PC-9 (cell line): ENCODE results near the gene KATNB1. TPM values are rescaled to one million over a fixed set of nuclear protein-coding genes. Genes with fewer than 3 reads are reported as not detected.
"Not testable (repeated sequence)": the region's sequence is repeated elsewhere in the genome, so short reads cannot be mapped to it uniquely, and the experiment has no call there.

Source experiments
- BruUV-seq: library from RNA; stranded (reverse); fragments of 400-500 nt; replicated peaks from 2 replicates; lab custom pipeline; 2021; lab: Mats Ljungman, UMichigan
- CTCF ChIA-PET: fragments of 300-600 bp; sonication (Branson Sonifier 250); formaldehyde crosslinking; loops from one replicate; lab custom pipeline; 2022; ENCODE audit warnings: antibody characterized with exemption; lab: Charles Lee
- POLR2A ChIA-PET: fragments of 300-600 bp; sonication (Branson Sonifier 250); formaldehyde crosslinking; loops from one replicate; lab custom pipeline; 2022; ENCODE audit warnings: antibody characterized with exemption; ENCODE audit not compliant: unreplicated experiment; lab: Charles Lee
- DNase-seq, 2 experiments: peaks; one replicate each; pipeline versions ENCODE4 v3.0.0 to v3.0.0-alpha.2; 2015 to 2022; ENCODE audit warnings: mixed read lengths in 1 of 2
- H2AFZ ChIP-seq: fragments of 200-600 bp; sonication (generic); 2 replicates; pipeline ENCODE4 v1.8.1; 2017; ENCODE audit warnings: antibody characterized with exemption
- H3F3A ChIP-seq: fragments of 200-600 bp; sonication (generic); 2 replicates; pipeline ENCODE4 v1.8.1; 2017; ENCODE audit warnings: antibody characterized with exemption, mild to moderate bottlenecking, low read depth; ENCODE audit not compliant: insufficient read depth
- H3K27ac ChIP-seq: fragments of 200-600 bp; sonication (generic); 2 replicates; pipeline ENCODE4 v1.6.1; 2016; ENCODE audit warnings: mixed run types
- H3K27me3 ChIP-seq: fragments of 200-600 bp; sonication (generic); 2 replicates; pipeline ENCODE4 v1.6.1; 2016; ENCODE audit warnings: low read depth, mixed run types; ENCODE audit not compliant: insufficient read depth
- H3K36me3 ChIP-seq: fragments of 200-600 bp; sonication (generic); 2 replicates; pipeline ENCODE4 v1.6.1; 2016; ENCODE audit warnings: low read depth, mixed run types
- H3K4me1 ChIP-seq: fragments of 200-600 bp; sonication (generic); replicated peaks from 2 replicates; pipeline ENCODE4 v1.6.1; 2016; ENCODE audit warnings: mixed run types; ENCODE audit not compliant: insufficient read depth
- H3K4me2 ChIP-seq: fragments of 200-600 bp; sonication (generic); 2 replicates; pipeline ENCODE4 v1.6.1; 2017; ENCODE audit warnings: mixed run types
- H3K4me3 ChIP-seq: fragments of 200-600 bp; sonication (generic); 2 replicates; pipeline ENCODE4 v1.6.1; 2016; ENCODE audit warnings: mixed run types
- H3K79me2 ChIP-seq: fragments of 200-600 bp; sonication (generic); 2 replicates; pipeline ENCODE4 v1.6.1; 2017; ENCODE audit warnings: low read depth, mixed run types
- H3K9me2 ChIP-seq: fragments of 200-600 bp; sonication (generic); 2 replicates; pipeline ENCODE4 v1.8.1; 2017; ENCODE audit warnings: mild to moderate bottlenecking; ENCODE audit not compliant: insufficient read depth
- H3K9me3 ChIP-seq: fragments of 200-600 bp; sonication (generic); 2 replicates; pipeline ENCODE4 v1.8.1; 2016; ENCODE audit warnings: low read depth; ENCODE audit not compliant: insufficient read depth
- H4K20me1 ChIP-seq: fragments of 200-600 bp; sonication (generic); 2 replicates; pipeline ENCODE4 v1.8.1; 2017; ENCODE audit not compliant: insufficient read depth
- CTCF ChIP-seq: fragments of 200-600 bp; sonication (generic); conservative IDR thresholded peaks from 2 replicates; pipeline ENCODE4 v1.6.1; 2017; ENCODE audit warnings: mixed run types, antibody characterized with exemption, mild to moderate bottlenecking, moderate library complexity
- EZH2 ChIP-seq: fragments of 200-600 bp; sonication (generic); IDR thresholded peaks from 2 replicates; pipeline ENCODE4 v1.8.0; 2017; ENCODE audit warnings: antibody characterized with exemption, low read depth
- intact Hi-C: fragments of 100-400 bp; cut with micrococcal nuclease; formaldehyde crosslinking; loops from one replicate; pipeline ENCODE4 v1.10.0; 2022; ENCODE audit not compliant: unreplicated experiment
- total RNA-seq: library from RNA; stranded (reverse); gene quantifications from 2 replicates; pipeline ENCODE4 v1.2.3, GENCODE V29; 2021

Gene KATNB1
- total RNA-seq, 1 experiment from 2014 or later, result 27.7 TPM

- Histone ChIP-seq H3K27ac (no peak overlapping the region), H3K4me3 (no peak overlapping the region), H2AFZ (no peak overlapping the region), H3K9me2 (no peaks in the 10 kb centered on the region), H3K9me3 (no peaks in the 10 kb centered on the region), H3F3A (no peaks in the 10 kb centered on the region), H3K4me2 (no peak overlapping the region), H4K20me1 (no peaks in the 10 kb centered on the region), H3K4me1 (no peaks in the 10 kb centered on the region), H3K36me3 (no peaks in the 10 kb centered on the region), H3K79me2 (no peaks in the 10 kb centered on the region), H3K27me3 (no peaks in the 10 kb centered on the region)
- no TSS peak for BruUV-seq
- CTCF ChIA-PET, result no interaction called here
- intact Hi-C loops, result no loop called here
- POLR2A ChIA-PET, result no interaction called here
- TF ChIP-seq CTCF (no peak), EZH2 (no peak)
- no peak for DNase-seq
These were observed 8.0 kb upstream of the KATNB1 start for GRCh38 chr16:57727610-57728009.

GRCh38 chr16:57728336-57729181 lies 7.0 kb upstream of the KATNB1 start:
- no peak for TF ChIP-seq CTCF
- no peak for TF ChIP-seq EZH2
- Histone ChIP-seq H3K36me3 (no peaks in the 10 kb centered on the region), H3K9me2 (no peaks in the 10 kb centered on the region), H3F3A (no peaks in the 10 kb centered on the region), H2AFZ (no peak overlapping the region), H3K4me2 (no peak overlapping the region), H4K20me1 (no peaks in the 10 kb centered on the region), H3K4me1 (no peaks in the 10 kb centered on the region), H3K9me3 (no peaks in the 10 kb centered on the region), H3K79me2 (no peaks in the 10 kb centered on the region), H3K27ac (no peak overlapping the region), H3K27me3 (no peaks in the 10 kb centered on the region), H3K4me3 (no peak overlapping the region)
- CTCF ChIA-PET, result no interaction called here
- BruUV-seq, result no TSS peak
- DNase-seq, result no peak
- intact Hi-C loops, result no loop called here
- POLR2A ChIA-PET, result no interaction called here

- Histone ChIP-seq H3K4me1 (peaks cover 4% of the 10 kb centered on the region; the same call in 1 of the 2 replicates), H3K9me2 (no peaks in the 10 kb centered on the region), H2AFZ (no peak overlapping the region), H3K4me3 (no peak overlapping the region), H3K27me3 (no peaks in the 10 kb centered on the region), H3K9me3 (no peaks in the 10 kb centered on the region), H3K4me2 (no peak overlapping the region), H4K20me1 (no peaks in the 10 kb centered on the region), H3K79me2 (no peaks in the 10 kb centered on the region), H3K36me3 (no peaks in the 10 kb centered on the region), H3F3A (no peaks in the 10 kb centered on the region), H3K27ac (no peak overlapping the region)
- no TSS peak for BruUV-seq
- CTCF ChIA-PET, result no interaction called here
- no peak for DNase-seq
- intact Hi-C loops, result no loop called here
- TF ChIP-seq CTCF (no peak), EZH2 (no peak)
- POLR2A ChIA-PET, result no interaction called here
These were observed 6.4 kb upstream of the KATNB1 start for GRCh38 chr16:57729182-57729484.

GRCh38 chr16:57729852-57730251 lies 5.7 kb upstream of the KATNB1 start:
- H3K4me3 ChIP-seq, H4K20me1 ChIP-seq, POLR2A ChIA-PET, BruUV-seq, H3K9me2 ChIP-seq, H3K27me3 ChIP-seq, DNase-seq, H3K4me1 ChIP-seq, CTCF ChIA-PET, H3K79me2 ChIP-seq, H2AFZ ChIP-seq, H3K27ac ChIP-seq, H3F3A ChIP-seq, H3K4me2 ChIP-seq, H3K36me3 ChIP-seq, H3K9me3 ChIP-seq, intact Hi-C loops: not testable (repeated sequence)
